Pons (tissue), 1 donor: ENCODE measurements around the gene NFIB.

Experiments used
- DNase-seq: peaks from one replicate; pipeline ENCODE4 v3.0.0-alpha.2; 2016; ENCODE audit warnings: low spot score

NFIB gene

GRCh38 chr9:14306672-14307660 is 7.0 kb downstream of the NFIB start:
- DNase-seq: peak; percentile 62

GRCh38 chr9:14306188-14306587 is 7.8 kb downstream of the NFIB start:
- no peak for DNase-seq

GRCh38 chr9:14304259-14304658 is 9.7 kb downstream of the NFIB start:
- peak; percentile 82 for DNase-seq

- DNase-seq: peak; percentile 97
These were observed 10.4 kb downstream of the NFIB start for GRCh38 chr9:14303521-14303920.

GRCh38 chr9:14303100-14303499 is 10.8 kb downstream of the NFIB start:
- no peak for DNase-seq

- peak; percentile 41 for DNase-seq
These were observed 11.5 kb downstream of the NFIB start for GRCh38 chr9:14302405-14302804.

- peak; percentile 67 for DNase-seq
These were observed 12.3 kb downstream of the NFIB start for GRCh38 chr9:14301583-14302021.

- peak; percentile 42 for DNase-seq
These were observed 12.9 kb downstream of the NFIB start for GRCh38 chr9:14301006-14301405.

- no peak for DNase-seq
These were observed 13.4 kb downstream of the NFIB start for GRCh38 chr9:14300588-14300987.

- DNase-seq: no peak
These were observed 13.9 kb downstream of the NFIB start for GRCh38 chr9:14300040-14300439.

- DNase-seq: no peak
These were observed 15.3 kb downstream of the NFIB start for GRCh38 chr9:14298601-14299022.

GRCh38 chr9:14296495-14297113 is 17.3 kb downstream of the NFIB start:
- DNase-seq: no peak

GRCh38 chr9:14294659-14295058 is 19.3 kb downstream of the NFIB start:
- DNase-seq: no peak

- DNase-seq: no peak
These were observed 20.1 kb downstream of the NFIB start for GRCh38 chr9:14293801-14294200.

GRCh38 chr9:14292181-14292739 is 21.7 kb downstream of the NFIB start:
- no peak for DNase-seq

- no peak for DNase-seq
These were observed 24.0 kb downstream of the NFIB start for GRCh38 chr9:14289916-14290315.

- no peak for DNase-seq
These were observed 25.5 kb downstream of the NFIB start for GRCh38 chr9:14288433-14288832.

- DNase-seq: no peak
These were observed 27.8 kb downstream of the NFIB start for GRCh38 chr9:14286121-14286520.

GRCh38 chr9:14283276-14283675 is 30.7 kb downstream of the NFIB start:
- DNase-seq: no peak

GRCh38 chr9:14281876-14282275 is 32.1 kb downstream of the NFIB start:
- DNase-seq: no peak

- DNase-seq: no peak
These were observed 32.7 kb downstream of the NFIB start for GRCh38 chr9:14281136-14281795.

GRCh38 chr9:14279671-14280070 is 34.3 kb downstream of the NFIB start:
- no peak for DNase-seq
